IMR-90 (cell line): ENCODE data around the gene CAPZA1. TPM values are rescaled to one million over a fixed set of nuclear protein-coding genes. Genes with fewer than 3 reads are reported as not detected.

Experiments
- ATAC-seq: fragments of 200-7000 bp; cut with Tn5 transposase; 2 replicates; pipeline ENCODE4 v1.9.1; 2020; ENCODE audit warnings: low read depth, mild to moderate bottlenecking, moderate library complexity
- BruUV-seq: library from RNA; stranded (reverse); fragments of 400-500 nt; replicated peaks from 2 replicates; lab custom pipeline; 2021; lab: Mats Ljungman, UMichigan
- CTCF ChIA-PET: fragments of 300-600 bp; formaldehyde crosslinking; extraction: SDS; loops from one replicate; lab custom pipeline; 2021; ENCODE audit warnings: antibody characterized with exemption; lab: Yijun Ruan, JAX
- POLR2A ChIA-PET: fragments of 300-600 bp; sonication (Branson Sonifier 250); formaldehyde crosslinking; loops from one replicate; lab custom pipeline; 2022; ENCODE audit warnings: antibody characterized with exemption; ENCODE audit not compliant: unreplicated experiment; lab: Charles Lee
- DNase-seq: peaks from one replicate; pipeline ENCODE4 v3.0.0; 2013
- H2AFZ ChIP-seq: replicated peaks from 2 replicates; pipeline ENCODE3; 2013; ENCODE audit warnings: low read length, mild to moderate bottlenecking; ENCODE audit not compliant: poor library complexity
- H2AK5ac ChIP-seq: 2 replicates; pipeline ENCODE4 v1.6.1; 2013; ENCODE audit warnings: low read depth, low read length, inconsistent platforms
- H2AK9ac ChIP-seq: replicated peaks from 2 replicates; pipeline ENCODE3; 2013; ENCODE audit warnings: mild to moderate bottlenecking, low read depth, low read length, moderate library complexity; ENCODE audit not compliant: poor library complexity
- H2BK120ac ChIP-seq: 2 replicates; pipeline ENCODE4 v1.6.1; 2013; ENCODE audit warnings: low read depth, low read length, inconsistent platforms
- H2BK15ac ChIP-seq: 3 replicates; pipeline ENCODE4 v1.6.1; 2013; ENCODE audit warnings: low read depth, low read length, inconsistent platforms
- H2BK20ac ChIP-seq: 2 replicates; pipeline ENCODE4 v1.6.1; 2013; ENCODE audit warnings: low read depth, mild to moderate bottlenecking, inconsistent platforms, low read length, moderate library complexity
- H2BK5ac ChIP-seq: 2 replicates; pipeline ENCODE4 v1.6.1; 2013; ENCODE audit warnings: mild to moderate bottlenecking, low read depth, low read length, inconsistent platforms; ENCODE audit not compliant: poor library complexity, severe bottlenecking
- H3K14ac ChIP-seq: replicated peaks from 2 replicates; pipeline ENCODE4 v1.6.1; 2013; ENCODE audit warnings: low read depth, low read length, inconsistent platforms
- H3K18ac ChIP-seq: 2 replicates; pipeline ENCODE4 v1.6.1; 2013; ENCODE audit warnings: low read depth, low read length, control low read depth
- H3K23ac ChIP-seq: 2 replicates; pipeline ENCODE4 v1.6.1; 2013; ENCODE audit warnings: low read depth, low read length, inconsistent platforms
- H3K27ac ChIP-seq: 2 replicates; pipeline ENCODE4 v1.5.1; 2013; ENCODE audit warnings: mild to moderate bottlenecking, control low read depth, low read length; ENCODE audit not compliant: insufficient read depth
- H3K27me3 ChIP-seq: 2 replicates; pipeline ENCODE4 v1.6.1; 2013; ENCODE audit warnings: low read length; ENCODE audit not compliant: control insufficient read depth, insufficient read depth
- H3K36me3 ChIP-seq: 2 replicates; pipeline ENCODE4 v1.6.1; 2013; ENCODE audit warnings: low read length, mixed read lengths; ENCODE audit not compliant: control insufficient read depth, insufficient read depth
- H3K4ac ChIP-seq: 2 replicates; pipeline ENCODE4 v1.6.1; 2013; ENCODE audit warnings: low read depth, low read length, inconsistent platforms
- H3K4me1 ChIP-seq: 2 replicates; pipeline ENCODE4 v1.6.1; 2013; ENCODE audit warnings: low read length, mixed read lengths; ENCODE audit not compliant: control insufficient read depth, insufficient read depth
- H3K4me2 ChIP-seq: 2 replicates; pipeline ENCODE4 v1.6.1; 2013; ENCODE audit warnings: low read depth, mild to moderate bottlenecking, control low read depth, low read length, moderate library complexity
- H3K4me3 ChIP-seq: 2 replicates; pipeline ENCODE4 v1.5.1; 2013; ENCODE audit warnings: low read depth, mild to moderate bottlenecking, control low read depth, low read length, moderate library complexity; ENCODE audit not compliant: insufficient read depth
- H3K56ac ChIP-seq: 2 replicates; pipeline ENCODE4 v1.6.1; 2013; ENCODE audit warnings: low read length, inconsistent platforms; ENCODE audit not compliant: insufficient read depth; ENCODE audit errors: extremely low read depth
- H3K79me1 ChIP-seq, 2 experiments: 2 replicates each; pipeline ENCODE4 v1.6.1; 2013; ENCODE audit warnings: low read length in 2 of 2, inconsistent platforms in 1 of 2, low read depth in 1 of 2
- H3K9ac ChIP-seq: 2 replicates; pipeline ENCODE4 v1.6.1; 2013; ENCODE audit warnings: low read depth, low read length, control low read depth
- H3K9me1 ChIP-seq: 2 replicates; pipeline ENCODE4 v1.6.1; 2013; ENCODE audit warnings: low read length, inconsistent platforms; ENCODE audit not compliant: insufficient read depth
- H3K9me3 ChIP-seq: 2 replicates; pipeline ENCODE4 v1.6.1; 2013; ENCODE audit warnings: low read length; ENCODE audit not compliant: control insufficient read depth, insufficient read depth
- H4K20me1 ChIP-seq: 2 replicates; pipeline ENCODE4 v1.6.1; 2013; ENCODE audit warnings: low read length, inconsistent platforms; ENCODE audit not compliant: insufficient read depth
- H4K5ac ChIP-seq: 2 replicates; pipeline ENCODE4 v1.6.1; 2013; ENCODE audit warnings: mild to moderate bottlenecking, low read depth, low read length, control low read depth
- H4K8ac ChIP-seq, 2 experiments: 2 replicates each; pipeline ENCODE4 v1.6.1; 2013; ENCODE audit warnings: low read depth in 2 of 2, low read length in 2 of 2, control low read depth in 1 of 2, inconsistent platforms in 1 of 2
- H4K91ac ChIP-seq: 2 replicates; pipeline ENCODE4 v1.6.1; 2013; ENCODE audit warnings: low read depth, low read length, inconsistent platforms; ENCODE audit not compliant: insufficient read depth
- BHLHE40 ChIP-seq: fragments of 150-350 bp; IDR thresholded peaks from 2 replicates; pipeline ENCODE4 v1.6.1; 2016; ENCODE audit warnings: mild to moderate bottlenecking, low read depth, low read length
- CHD1 ChIP-seq: IDR thresholded peaks from 2 replicates; pipeline ENCODE4 v1.6.1; 2012; ENCODE audit warnings: low read depth, low read length, improper control_type of control experiment
- CTCF ChIP-seq: conservative IDR thresholded peaks from 2 replicates; pipeline ENCODE4 v1.5.1; 2012; ENCODE audit warnings: mild to moderate bottlenecking, low read depth, low read length, improper control_type of control experiment
- ELK1 ChIP-seq: fragments of 150-350 bp; IDR thresholded peaks from 2 replicates; pipeline ENCODE4 v1.6.1; 2016; ENCODE audit warnings: low read depth, mild to moderate bottlenecking, low read length, moderate library complexity, borderline replicate concordance
- FOS ChIP-seq: fragments of 150-350 bp; IDR thresholded peaks from 2 replicates; pipeline ENCODE4 v1.6.1; 2016; ENCODE audit warnings: low read depth, low read length
- NFE2L2 ChIP-seq: fragments of 150-350 bp; IDR thresholded peaks from 2 replicates; pipeline ENCODE4 v1.6.1; 2016; ENCODE audit warnings: low read depth, mild to moderate bottlenecking, low read length
- POLR2A ChIP-seq: IDR thresholded peaks from 2 replicates; pipeline ENCODE4 v1.6.1; 2012; ENCODE audit warnings: mild to moderate bottlenecking, low read depth, low read length
- RAD21 ChIP-seq: IDR thresholded peaks from 2 replicates; pipeline ENCODE4 v1.6.1; 2012; ENCODE audit warnings: low read length, improper control_type of control experiment
- RCOR1 ChIP-seq: IDR thresholded peaks from 2 replicates; pipeline ENCODE4 v1.6.1; 2012; ENCODE audit warnings: mild to moderate bottlenecking, low read length, improper control_type of control experiment; ENCODE audit not compliant: insufficient replicate concordance
- SMC3 ChIP-seq: fragments of 150-350 bp; IDR thresholded peaks from 2 replicates; pipeline ENCODE4 v1.6.1; 2016; ENCODE audit warnings: low read depth, mild to moderate bottlenecking, antibody characterized with exemption, low read length, moderate library complexity
- dilution Hi-C: fragments of 300-500 bp; cut with HindIII; formaldehyde crosslinking; loops from one replicate; pipeline ENCODE4 v1.14.3; 2018; ENCODE audit warnings: low sequenced_read_pairs; ENCODE audit not compliant: unreplicated experiment
- in situ Hi-C: fragments of 300-500 bp; cut with MboI; formaldehyde crosslinking; loops from 3 replicates; pipeline ENCODE4 v1.14.3; 2019; ENCODE audit warnings: low sequenced_read_pairs, inconsistent platforms, mixed read lengths
- intact Hi-C: fragments of 100-400 bp; cut with micrococcal nuclease; formaldehyde crosslinking; loops from 2 replicates; pipeline ENCODE4 v1.10.0; 2022
- polyA plus RNA-seq, 3 experiments: library from polyadenylated mRNA; depleted of rRNA; stranded (reverse); fragments of >200 nt; gene quantifications; 2 replicates each; pipeline ENCODE4 v1.2.3, GENCODE V29; 2012; ENCODE audit warnings: low replicate concordance in 1 of 3
- total RNA-seq: library from RNA; depleted of rRNA; stranded (reverse); fragments of >200 nt; gene quantifications from 2 replicates; pipeline ENCODE4 v1.2.3, GENCODE V29; 2012

CAPZA1 gene
- total and polyA plus RNA-seq, 2 of the 4 experiments (the other 2 are of a cell fraction) = 108 to 262 TPM

- H4K20me1 ChIP-seq = peaks cover 96% of the 10 kb centered on the region
- H2BK20ac ChIP-seq = no peak overlapping the region
- peaks cover 6% of the 10 kb centered on the region for H3K36me3 ChIP-seq
- intact Hi-C loops (no loop called here), in situ Hi-C loops (no loop called here), dilution Hi-C loops (no loop called here)
- H2BK120ac ChIP-seq = no peak overlapping the region
- ATAC-seq = no peak
- no peak overlapping the region for H3K4ac ChIP-seq
- H3K4me1 ChIP-seq = peaks cover 4% of the 10 kb centered on the region
- no peak overlapping the region for H2AK5ac ChIP-seq
- TF ChIP-seq ELK1 = no peak
- TF ChIP-seq BHLHE40 = no peak
- TF ChIP-seq SMC3 = no peak
- no peak for TF ChIP-seq POLR2A
- TF ChIP-seq NFE2L2 = no peak
- TF ChIP-seq CTCF = no peak
- TF ChIP-seq RCOR1 = no peak
- TF ChIP-seq CHD1 = no peak
- TF ChIP-seq FOS = no peak
- TF ChIP-seq RAD21 = no peak
- no peak overlapping the region for H3K18ac ChIP-seq
- no peak for DNase-seq
- no peak overlapping the region for H3K23ac ChIP-seq
- H2AK9ac ChIP-seq = no peak overlapping the region
- no peak overlapping the region for H2BK5ac ChIP-seq
- ChIA-PET CTCF (interaction anchor here (1.3 kb wide), 1 partner anchor 9 kb away, joined by 4 read pairs; no protein-coding TSS in a partner anchor), POLR2A (no interaction called here)
- no peak overlapping the region for H4K8ac ChIP-seq
- no peak overlapping the region for H3K14ac ChIP-seq
- no peak overlapping the region for H3K4me3 ChIP-seq
- H2AFZ ChIP-seq = no peak overlapping the region
- no peak overlapping the region for H3K27ac ChIP-seq
- H4K5ac ChIP-seq = no peak overlapping the region
- H3K79me1 ChIP-seq = peaks cover 0 to 69% of the 10 kb centered on the region in 2 experiments; a peak in 2 of 4 replicates
- no peaks in the 10 kb centered on the region for H3K27me3 ChIP-seq
- H3K56ac ChIP-seq = no peak overlapping the region
- H2BK15ac ChIP-seq = no peak overlapping the region
- no TSS peak for BruUV-seq
- H4K91ac ChIP-seq = no peak overlapping the region
- peaks cover 7% of the 10 kb centered on the region for H3K9me1 ChIP-seq
- no peak overlapping the region for H3K4me2 ChIP-seq
- H3K9ac ChIP-seq = no peak overlapping the region
- no peaks in the 10 kb centered on the region for H3K9me3 ChIP-seq
Measured at GRCh38 chr1:112629256-112629655, 9.6 kb downstream of the CAPZA1 start.
